HCT116 (cell line): ENCODE measurements around the gene DPP10.

ENCODE experiments used
- EGR1 ChIP-seq: IDR thresholded peaks from 2 replicates; pipeline ENCODE4 v1.6.1; 2012; ENCODE audit warnings: low read depth
- EZH2 ChIP-seq: fragments of 200-600 bp; sonication (generic); IDR thresholded peaks from 2 replicates; pipeline ENCODE4 v1.6.1; 2017; ENCODE audit warnings: antibody characterized with exemption, mixed run types
- EZH2phosphoT487 ChIP-seq: fragments of 200-600 bp; IDR thresholded peaks from 2 replicates; pipeline ENCODE4 v1.6.1; 2018; ENCODE audit warnings: antibody characterized with exemption, borderline replicate concordance
- POLR2A ChIP-seq: IDR thresholded peaks from 2 replicates; pipeline ENCODE4 v1.7.0; 2011; ENCODE audit warnings: borderline replicate concordance; ENCODE audit not compliant: insufficient read depth, insufficient read length; ENCODE audit errors: extremely low read depth
- POLR2AphosphoS5 ChIP-seq: IDR thresholded peaks from 2 replicates; pipeline ENCODE4 v1.6.1; 2011; ENCODE audit warnings: mild to moderate bottlenecking, low read depth, low read length, moderate library complexity
- RAD21 ChIP-seq: IDR thresholded peaks from 2 replicates; pipeline ENCODE4 v1.6.1; 2012; ENCODE audit warnings: low read depth, mild to moderate bottlenecking
- SIN3A ChIP-seq: IDR thresholded peaks from 2 replicates; pipeline ENCODE4 v1.6.1; 2012; ENCODE audit warnings: low read depth
- SRF ChIP-seq: IDR thresholded peaks from 2 replicates; pipeline ENCODE4 v1.6.1; 2012; ENCODE audit warnings: low read depth
- YY1 ChIP-seq: IDR thresholded peaks from 2 replicates; pipeline ENCODE4 v1.6.1; 2011; ENCODE audit warnings: low read length, low read depth, moderate library complexity, mild to moderate bottlenecking; ENCODE audit not compliant: insufficient replicate concordance; ENCODE audit errors: extremely low read depth
- ZFX ChIP-seq: fragments of 450-650 bp; IDR thresholded peaks from 2 replicates; pipeline ENCODE4 v1.6.1; 2017
- TF ChIP-seq, protein P1 (sequence below), 3 experiments: fragments of 200-600 bp in 1 of 3; sonication (generic) in 1 of 3; IDR thresholded peaks in 2 of 3; conservative IDR thresholded peaks in 1 of 3; 2 replicates each; pipeline ENCODE4 v1.5.1; 2012 to 2017; ENCODE audit warnings: low read depth in 2 of 3, low read length in 2 of 3, antibody characterized with exemption in 1 of 3, borderline replicate concordance in 1 of 3, control low read depth in 1 of 3, mild to moderate bottlenecking in 1 of 3, mixed read lengths in 1 of 3, mixed run types in 1 of 3, moderate library complexity in 1 of 3; ENCODE audit not compliant: insufficient read depth in 1 of 3
- TF ChIP-seq, protein P2 (sequence below): IDR thresholded peaks from 2 replicates; pipeline ENCODE4 v1.6.1; 2012
- TF ChIP-seq, protein P3 (sequence below): IDR thresholded peaks from 2 replicates; pipeline ENCODE4 v1.6.1; 2012; ENCODE audit warnings: low read depth
- TF ChIP-seq, protein P4 (sequence below): IDR thresholded peaks from 2 replicates; pipeline ENCODE4 v1.6.1; 2012

DNA sequence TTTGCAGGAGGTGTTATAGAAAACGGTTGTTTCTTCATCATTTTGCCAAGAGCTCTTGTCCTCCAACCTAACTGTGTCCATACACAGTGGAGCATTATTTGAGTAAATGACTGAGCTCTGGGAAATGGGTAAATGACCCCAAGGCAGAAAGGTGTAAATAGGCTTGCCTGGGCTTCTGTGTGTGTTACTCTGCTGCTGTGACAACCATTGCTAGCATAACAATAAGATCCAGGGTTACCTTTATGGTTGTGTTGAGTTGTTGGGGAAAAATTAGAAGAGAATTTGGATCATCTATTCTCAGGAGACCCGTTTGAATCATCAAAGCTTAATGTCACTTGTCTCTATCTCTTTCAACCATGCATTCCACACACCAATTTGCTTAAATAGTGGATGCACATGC, 672.7 kb downstream of the DPP10 start:
- TF ChIP-seq EZH2, result no peak
- TF ChIP-seq, protein P1, sequence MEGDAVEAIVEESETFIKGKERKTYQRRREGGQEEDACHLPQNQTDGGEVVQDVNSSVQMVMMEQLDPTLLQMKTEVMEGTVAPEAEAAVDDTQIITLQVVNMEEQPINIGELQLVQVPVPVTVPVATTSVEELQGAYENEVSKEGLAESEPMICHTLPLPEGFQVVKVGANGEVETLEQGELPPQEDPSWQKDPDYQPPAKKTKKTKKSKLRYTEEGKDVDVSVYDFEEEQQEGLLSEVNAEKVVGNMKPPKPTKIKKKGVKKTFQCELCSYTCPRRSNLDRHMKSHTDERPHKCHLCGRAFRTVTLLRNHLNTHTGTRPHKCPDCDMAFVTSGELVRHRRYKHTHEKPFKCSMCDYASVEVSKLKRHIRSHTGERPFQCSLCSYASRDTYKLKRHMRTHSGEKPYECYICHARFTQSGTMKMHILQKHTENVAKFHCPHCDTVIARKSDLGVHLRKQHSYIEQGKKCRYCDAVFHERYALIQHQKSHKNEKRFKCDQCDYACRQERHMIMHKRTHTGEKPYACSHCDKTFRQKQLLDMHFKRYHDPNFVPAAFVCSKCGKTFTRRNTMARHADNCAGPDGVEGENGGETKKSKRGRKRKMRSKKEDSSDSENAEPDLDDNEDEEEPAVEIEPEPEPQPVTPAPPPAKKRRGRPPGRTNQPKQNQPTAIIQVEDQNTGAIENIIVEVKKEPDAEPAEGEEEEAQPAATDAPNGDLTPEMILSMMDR (IDR thresholded peaks at IDR 0.05 in 2 of 3, conservative IDR thresholded peaks at IDR 0.05 in 1 of 3; ENCODE audit: borderline replicate concordance in 1 of 3, insufficient read depth in 1 of 3, low read depth in 2 of 3, low read length in 2 of 3), result no peak
- TF ChIP-seq POLR2AphosphoS5, result no peak
- TF ChIP-seq SRF, result no peak
- no peak for TF ChIP-seq EGR1
- TF ChIP-seq SIN3A, result no peak
- TF ChIP-seq YY1, result no peak
- no peak for TF ChIP-seq POLR2A
- no peak for TF ChIP-seq EZH2phosphoT487
- no peak for TF ChIP-seq RAD21
- TF ChIP-seq, protein P2, sequence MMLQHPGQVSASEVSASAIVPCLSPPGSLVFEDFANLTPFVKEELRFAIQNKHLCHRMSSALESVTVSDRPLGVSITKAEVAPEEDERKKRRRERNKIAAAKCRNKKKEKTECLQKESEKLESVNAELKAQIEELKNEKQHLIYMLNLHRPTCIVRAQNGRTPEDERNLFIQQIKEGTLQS, result no peak
- TF ChIP-seq, protein P3, sequence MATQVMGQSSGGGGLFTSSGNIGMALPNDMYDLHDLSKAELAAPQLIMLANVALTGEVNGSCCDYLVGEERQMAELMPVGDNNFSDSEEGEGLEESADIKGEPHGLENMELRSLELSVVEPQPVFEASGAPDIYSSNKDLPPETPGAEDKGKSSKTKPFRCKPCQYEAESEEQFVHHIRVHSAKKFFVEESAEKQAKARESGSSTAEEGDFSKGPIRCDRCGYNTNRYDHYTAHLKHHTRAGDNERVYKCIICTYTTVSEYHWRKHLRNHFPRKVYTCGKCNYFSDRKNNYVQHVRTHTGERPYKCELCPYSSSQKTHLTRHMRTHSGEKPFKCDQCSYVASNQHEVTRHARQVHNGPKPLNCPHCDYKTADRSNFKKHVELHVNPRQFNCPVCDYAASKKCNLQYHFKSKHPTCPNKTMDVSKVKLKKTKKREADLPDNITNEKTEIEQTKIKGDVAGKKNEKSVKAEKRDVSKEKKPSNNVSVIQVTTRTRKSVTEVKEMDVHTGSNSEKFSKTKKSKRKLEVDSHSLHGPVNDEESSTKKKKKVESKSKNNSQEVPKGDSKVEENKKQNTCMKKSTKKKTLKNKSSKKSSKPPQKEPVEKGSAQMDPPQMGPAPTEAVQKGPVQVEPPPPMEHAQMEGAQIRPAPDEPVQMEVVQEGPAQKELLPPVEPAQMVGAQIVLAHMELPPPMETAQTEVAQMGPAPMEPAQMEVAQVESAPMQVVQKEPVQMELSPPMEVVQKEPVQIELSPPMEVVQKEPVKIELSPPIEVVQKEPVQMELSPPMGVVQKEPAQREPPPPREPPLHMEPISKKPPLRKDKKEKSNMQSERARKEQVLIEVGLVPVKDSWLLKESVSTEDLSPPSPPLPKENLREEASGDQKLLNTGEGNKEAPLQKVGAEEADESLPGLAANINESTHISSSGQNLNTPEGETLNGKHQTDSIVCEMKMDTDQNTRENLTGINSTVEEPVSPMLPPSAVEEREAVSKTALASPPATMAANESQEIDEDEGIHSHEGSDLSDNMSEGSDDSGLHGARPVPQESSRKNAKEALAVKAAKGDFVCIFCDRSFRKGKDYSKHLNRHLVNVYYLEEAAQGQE, result no peak
- no peak for TF ChIP-seq ZFX
- TF ChIP-seq, protein P4, sequence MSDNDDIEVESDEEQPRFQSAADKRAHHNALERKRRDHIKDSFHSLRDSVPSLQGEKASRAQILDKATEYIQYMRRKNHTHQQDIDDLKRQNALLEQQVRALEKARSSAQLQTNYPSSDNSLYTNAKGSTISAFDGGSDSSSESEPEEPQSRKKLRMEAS, result no peak
